Measurements from ENCODE around the gene CPA4.
A peak's percentile ranks its signal among the peaks of the same experiment; 100 is the strongest.

CPA4 gene

DNA sequence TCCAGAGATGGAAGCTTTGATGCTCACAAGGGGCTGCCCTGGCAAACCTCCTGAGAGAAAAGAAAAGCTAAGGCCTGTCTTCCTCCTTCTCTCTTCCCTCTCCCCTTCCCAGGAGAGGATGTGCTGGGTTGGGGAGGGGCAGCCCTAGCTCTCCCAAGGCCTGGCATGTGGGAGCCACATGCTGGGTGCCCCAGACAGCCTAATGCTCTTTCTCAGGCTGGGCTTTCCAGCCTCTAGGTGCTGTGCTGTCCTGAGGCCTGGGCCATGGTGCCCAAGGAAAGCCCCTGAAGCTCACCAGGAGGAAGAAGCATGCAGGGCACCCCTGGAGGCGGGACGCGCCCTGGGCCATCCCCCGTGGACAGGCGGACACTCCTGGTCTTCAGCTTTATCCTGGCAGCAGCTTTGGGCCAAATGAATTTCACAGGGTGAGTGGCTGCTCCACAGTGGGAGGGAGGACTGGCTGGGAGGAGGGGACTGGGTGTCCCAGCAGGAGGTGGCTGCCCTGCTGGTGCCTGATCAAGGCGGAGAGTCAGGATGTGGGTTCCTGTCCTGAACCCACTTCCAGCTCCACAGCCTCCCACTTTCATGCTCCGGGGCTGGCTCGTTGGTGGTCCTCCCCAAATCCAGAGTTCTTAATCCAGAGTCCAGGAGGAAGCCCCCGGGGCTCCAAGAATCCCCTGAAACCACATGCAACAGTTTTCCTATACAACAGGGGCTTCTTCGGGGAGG, 53.4 kb downstream of the CPA4 start:
- no peak for DNase-seq

DNA sequence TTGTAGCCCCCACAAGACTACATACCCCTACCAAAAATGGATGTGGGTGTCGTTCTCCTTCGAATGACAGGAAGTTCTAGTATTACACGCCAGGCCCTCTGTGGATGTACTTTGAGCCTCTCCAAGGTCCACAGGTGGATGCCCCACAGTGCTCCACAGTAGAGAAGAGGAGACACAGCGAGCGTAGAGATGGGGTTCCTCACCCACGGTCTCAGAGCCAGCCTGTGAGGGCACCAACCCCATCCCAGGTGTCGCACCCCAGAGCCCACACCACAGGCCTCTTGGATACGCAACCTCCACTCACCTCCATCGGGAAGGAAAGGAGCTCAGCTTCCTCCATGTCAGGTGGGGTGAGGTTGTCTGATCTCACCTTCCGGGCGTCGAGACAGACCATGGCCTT, 54.0 kb downstream of the CPA4 start:
- DNase-seq: no peak

DNA sequence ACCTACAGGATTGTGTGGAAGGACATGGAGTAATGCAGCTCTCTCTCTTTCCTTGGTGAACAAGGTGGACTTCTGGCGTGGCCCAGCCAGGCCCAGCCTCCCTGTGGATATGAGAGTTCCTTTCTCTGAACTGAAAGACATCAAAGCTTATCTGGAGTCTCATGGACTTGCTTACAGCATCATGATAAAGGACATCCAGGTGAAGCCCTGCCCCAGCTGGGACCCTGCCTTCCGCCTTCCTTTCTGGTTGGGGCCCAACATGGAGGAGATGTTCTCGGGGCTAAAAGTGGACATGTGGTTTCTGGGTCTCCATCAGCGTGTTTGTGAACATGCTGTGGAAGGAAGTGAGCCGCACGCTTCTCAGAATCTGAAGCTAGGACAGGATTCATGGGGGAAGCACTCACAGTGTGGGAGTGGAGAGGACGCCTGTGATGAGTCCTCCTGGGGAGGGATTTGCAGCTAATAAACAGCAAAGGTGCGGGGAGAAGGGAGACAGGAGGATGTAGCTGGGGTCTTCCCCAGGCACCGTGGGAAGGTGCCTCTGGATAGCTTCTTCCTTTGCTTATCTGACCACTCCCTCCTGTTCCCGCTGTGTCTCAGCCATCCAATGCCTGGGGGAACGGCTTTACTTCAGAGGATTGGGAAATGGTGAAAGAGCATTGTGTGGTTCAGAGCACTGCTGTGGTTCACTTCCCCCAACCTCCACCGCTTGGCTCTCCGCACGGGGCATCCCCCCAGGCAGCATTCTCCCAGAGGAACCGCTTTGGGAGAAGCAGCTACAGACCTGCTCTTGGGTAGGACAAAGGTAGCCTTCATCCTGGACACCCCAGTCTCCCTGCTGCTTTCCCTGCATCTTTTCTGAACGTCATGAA, 57.2 kb downstream of the CPA4 start:
- no peak for DNase-seq

DNA sequence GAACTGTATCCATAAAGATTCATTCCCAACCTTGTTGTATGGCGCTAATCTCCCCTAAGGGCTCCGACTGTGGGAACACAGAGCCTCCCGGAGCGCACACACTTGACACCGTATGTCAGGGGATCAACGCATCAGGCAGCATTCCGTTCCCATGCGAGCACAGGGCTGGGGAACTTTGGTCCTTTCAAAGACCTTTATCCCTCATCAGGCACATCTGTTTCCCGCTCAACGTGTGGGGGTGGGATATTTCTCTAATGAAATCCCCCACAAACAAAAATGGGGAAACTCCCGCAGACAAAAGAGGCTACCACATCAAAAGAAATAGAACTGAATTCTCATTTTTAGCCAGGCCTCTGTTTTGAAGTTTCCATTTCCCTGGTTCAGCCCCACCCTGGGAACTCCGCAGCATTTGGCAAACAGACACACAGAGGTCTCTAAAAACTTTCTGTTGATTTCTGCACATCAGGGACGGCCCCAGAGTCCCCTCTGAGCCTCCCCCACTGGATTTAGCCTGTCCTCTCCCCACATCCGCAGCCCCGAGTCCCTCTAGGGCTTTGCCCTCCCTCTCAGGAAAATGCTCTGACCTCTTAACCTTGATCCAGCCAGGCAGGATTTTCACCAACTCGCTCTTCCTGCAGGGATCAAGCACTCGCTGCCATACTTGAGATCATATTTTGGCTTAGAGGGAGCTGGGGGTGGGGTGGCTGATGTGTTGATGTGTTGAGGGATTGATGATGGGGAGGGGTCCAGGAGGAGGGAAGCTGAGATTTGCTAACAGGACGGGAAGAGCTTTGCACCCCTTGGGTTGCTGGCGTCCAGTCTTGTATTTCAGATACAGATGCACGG, 58.2 kb downstream of the CPA4 start:
- DNase-seq: peak; percentile 87

DNA sequence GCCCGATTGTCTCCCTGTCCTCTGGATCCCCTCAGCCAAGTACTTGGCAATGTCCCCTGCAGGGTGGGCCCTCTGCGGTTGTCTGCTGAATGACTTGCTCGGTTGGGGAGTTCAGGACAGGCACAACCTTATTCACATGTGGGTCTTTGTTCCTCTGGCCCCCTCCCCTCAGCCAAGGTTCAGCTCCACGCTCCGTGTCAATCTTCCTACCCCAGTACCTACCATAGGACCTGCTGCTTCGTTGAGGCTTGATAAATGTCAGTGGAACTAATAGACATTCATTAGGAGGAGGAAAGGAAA, 58.8 kb downstream of the CPA4 start:
- DNase-seq: no peak

DNA sequence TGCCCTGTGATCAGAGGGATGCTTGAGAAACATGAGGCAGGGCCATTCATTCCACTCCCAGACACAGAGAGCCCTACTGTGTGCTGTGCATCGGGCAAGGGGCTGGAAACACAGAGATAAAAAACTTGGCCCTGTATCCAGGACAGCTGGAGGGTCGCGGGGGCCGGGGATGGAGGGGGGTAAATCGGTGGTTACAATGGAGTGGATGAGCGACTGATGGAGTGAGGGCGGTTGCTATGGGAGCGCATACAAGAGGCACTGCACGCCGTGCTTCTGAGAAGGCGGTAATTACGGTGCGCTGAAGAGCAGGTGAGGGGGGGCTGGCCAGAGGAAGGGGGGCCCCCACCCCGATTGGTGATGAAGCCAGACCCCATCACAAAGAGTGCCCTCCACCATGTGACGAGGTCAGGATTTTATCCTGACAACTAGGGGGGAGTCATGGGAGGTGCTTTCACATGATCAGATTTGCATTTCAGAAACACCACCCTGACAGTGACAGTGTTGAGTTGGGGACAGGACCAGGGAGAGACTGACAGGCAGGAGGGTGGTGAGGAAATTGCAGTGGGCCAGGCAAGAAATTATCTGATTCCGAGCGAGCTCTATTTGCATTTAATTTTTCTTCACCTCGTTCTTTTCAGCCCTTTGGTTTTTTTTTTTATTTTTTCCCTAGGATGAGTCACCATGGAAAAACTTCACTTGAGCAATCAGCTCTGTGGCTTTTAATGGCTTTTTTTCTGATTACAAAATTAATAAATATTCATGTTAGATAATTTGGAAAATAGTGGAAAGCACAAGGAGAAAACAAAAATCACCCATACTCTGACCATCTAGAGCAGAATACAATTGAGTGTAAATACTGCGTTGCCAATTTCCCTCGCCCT, 59.5 kb downstream of the CPA4 start:
- DNase-seq: no peak

DNA sequence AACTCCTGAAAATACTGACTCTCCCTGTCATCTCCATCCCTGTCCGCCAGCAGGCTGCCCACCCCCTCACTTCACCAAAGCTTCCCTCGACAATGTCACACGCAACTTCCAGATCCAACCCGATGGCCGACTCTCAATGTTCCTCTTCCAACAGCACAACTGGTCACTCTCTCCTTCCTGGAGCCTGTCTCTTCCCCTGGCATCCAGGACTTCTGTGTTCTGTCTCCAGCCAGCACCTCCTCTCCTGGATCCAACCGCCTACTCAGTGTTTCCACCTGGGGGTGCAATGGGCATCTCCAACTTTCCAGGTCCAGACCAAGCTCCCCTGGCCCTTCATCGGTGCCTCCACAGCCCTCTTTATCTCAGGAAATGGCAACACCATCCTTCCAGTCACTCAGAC, 60.2 kb downstream of the CPA4 start:
- no peak for DNase-seq

DNA sequence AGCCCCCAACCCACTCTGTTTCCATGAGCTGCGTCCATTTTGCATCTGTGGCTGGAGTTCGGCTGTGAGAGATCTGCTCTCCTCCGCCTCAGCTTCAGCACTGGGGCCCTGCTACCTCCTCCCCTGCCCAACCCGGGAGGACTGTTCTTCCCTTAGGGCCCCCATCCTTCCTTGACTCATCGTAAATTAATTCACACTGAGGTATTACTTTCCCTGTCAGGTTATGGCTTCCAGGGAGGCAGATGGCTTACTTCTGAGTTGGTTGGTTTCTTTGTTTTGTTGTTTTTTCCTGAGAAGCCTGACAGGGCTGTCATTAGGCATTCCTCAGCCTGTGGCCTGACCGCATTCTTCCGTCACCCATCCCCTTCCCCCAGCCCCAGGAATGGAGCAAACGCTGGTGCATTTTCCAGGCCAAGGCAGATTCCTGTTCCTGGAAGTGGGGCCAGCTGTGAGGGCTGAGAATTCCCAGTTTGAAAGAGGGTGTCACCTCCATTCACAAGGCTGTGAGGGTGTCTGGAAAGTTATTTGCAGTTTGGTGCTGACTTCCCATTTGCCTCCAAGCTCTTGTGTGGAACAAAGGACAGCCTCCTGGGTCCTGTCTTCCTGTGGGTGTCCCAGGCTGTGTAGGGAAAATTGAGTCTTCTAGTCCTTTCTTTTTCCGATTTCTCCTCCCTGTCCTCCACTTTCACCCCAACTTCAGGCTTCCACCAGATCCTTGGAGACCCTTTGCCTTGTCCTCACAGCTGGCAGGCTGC, 63.3 kb downstream of the CPA4 start:
- peak; percentile 94 for DNase-seq

DNA sequence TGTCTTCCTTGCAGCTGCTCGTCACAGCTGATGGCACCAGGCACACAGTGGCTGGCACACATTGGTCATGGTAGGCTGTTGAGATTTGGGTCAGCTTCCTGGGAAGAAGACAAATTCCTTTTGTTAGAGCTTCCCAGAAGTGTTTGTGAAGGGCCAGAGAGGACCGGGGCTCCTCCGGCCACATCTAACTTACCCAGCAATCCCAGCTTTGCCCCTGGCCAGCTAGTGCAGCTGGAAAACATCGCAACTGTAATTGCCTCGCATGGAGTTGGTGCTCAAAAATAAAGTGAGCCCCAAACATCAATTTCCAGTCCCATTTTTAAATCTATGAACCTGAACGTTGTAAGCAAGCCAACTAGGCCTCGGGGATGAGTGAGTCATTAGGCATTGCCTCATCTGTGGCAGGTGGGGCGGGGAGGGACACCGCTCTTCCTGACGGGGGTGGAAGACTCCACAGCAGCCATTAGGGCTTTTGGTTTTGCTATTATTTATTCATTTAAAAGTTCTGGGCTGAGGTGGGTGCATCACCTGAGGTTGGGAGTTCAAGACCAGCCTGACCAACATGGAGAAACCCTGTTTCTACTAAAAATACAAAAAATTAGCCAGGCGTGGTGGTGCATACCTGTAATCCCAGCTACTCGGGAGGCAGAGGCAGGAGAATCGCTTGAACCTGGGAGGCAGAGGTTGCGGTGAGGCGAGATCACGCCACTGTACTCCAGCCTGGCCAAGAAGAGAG, 64.1 kb downstream of the CPA4 start:
- peak; percentile 86 for DNase-seq

DNA sequence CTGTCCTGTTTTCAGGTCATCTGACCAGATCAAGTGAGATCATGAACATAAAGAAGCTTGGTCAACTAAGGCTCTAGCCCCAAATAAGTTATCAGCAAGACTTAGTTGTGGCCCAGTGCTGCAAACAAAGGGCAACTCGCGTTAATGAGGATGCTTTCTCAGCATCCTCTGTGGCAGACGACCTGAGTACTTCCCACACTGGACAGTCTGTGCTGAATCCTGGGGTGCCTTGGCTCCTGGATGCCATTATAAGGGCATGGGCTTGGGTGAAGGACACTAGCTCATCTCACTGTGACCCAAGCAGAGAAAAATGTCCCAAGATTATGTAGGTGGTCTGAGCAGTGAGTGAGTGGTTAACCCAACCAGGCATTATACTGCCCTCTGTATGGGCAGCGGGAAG, 65.5 kb downstream of the CPA4 start:
- peak; percentile 11 for DNase-seq

DNA sequence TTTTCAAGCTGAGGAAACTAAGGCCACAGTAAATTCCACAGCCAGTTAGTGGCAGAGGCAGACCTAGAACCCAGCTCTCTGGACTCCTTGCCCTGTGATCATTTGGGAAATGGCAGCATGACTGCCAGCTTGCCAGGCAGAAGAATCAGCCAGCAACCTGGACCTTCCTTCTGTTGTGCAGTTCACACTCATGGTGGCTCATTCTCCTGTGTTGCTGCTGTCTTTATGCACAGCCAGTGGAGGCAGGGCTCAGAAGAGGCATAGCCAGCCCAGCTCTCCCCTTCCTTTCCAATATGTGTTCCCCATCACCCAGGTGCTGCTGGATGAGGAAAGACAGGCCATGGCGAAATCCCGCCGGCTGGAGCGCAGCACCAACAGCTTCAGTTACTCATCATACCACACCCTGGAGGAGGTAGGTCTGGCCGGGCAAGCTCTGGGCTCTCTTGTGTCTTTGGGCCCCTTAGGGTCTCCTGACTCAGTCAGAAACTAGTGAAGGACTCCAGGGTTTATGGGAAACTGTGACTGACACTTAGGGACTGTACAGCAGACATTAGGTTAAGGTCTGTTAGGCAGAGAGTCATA, 66.4 kb downstream of the CPA4 start:
- DNase-seq: peak; percentile 10

DNA sequence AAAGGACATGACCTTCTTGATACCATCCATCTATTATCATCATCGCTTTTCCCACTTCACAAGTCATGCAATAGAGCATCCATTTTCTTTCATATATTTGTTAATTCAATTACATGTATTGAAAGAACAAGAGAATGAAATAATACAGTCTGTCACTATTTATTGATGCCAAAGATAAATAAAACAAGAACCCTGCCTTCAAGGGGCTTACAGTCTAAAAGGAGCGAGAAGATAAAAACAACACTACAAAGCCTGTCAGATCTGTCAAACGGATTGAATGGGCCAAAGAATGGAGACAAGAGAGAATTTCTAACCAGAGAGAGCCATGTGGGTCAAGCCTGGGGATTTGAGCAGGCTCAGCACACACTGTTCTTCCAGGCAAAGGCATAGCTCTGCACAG, 67.6 kb downstream of the CPA4 start:
- DNase-seq: no peak

DNA sequence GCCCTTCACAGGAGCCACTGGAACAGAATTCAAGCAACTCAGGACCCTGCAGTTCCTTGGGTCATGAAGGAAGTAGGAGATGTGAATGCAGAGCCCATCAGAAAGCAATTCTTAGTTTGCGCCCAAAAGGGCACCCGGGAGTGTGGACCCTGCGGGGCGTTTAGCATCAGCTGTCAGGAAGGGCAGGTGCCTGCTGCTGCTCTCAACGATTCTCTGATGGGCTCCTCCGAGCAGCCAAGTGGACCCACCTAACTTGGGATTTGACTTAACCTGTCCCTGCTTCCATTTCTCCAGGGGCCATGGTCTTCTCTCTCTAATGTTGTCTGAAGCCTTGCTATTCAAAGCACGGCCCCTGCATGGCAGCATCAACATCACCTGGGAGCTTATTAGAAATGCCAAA, 68.7 kb downstream of the CPA4 start:
- DNase-seq: no peak

DNA sequence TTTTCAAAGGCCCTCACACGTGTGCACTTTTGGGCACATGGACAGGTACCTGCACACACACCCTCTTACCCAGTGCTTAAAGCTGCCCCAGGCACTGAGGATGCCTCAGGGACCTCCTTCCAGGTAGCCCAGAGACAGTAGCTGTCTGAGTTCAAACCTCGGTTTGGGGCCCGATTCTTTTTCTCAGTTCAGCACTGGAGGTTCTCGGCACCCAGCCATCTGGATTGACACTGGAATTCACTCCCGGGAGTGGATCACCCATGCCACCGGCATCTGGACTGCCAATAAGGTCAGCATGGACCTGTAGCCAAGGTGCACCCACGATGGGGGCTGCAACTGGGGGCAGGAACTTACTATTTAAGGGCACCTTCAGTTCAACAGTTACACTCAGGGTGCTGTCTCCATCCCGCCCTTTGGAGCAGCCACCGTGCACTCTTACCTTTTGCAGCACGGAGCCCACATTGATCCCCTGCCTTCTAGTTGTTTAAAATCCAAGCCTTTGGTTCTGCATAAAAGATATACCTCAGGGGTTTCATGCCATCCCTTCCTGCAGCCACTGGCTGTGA, 69.4 kb downstream of the CPA4 start:
- DNase-seq: no peak

DNA sequence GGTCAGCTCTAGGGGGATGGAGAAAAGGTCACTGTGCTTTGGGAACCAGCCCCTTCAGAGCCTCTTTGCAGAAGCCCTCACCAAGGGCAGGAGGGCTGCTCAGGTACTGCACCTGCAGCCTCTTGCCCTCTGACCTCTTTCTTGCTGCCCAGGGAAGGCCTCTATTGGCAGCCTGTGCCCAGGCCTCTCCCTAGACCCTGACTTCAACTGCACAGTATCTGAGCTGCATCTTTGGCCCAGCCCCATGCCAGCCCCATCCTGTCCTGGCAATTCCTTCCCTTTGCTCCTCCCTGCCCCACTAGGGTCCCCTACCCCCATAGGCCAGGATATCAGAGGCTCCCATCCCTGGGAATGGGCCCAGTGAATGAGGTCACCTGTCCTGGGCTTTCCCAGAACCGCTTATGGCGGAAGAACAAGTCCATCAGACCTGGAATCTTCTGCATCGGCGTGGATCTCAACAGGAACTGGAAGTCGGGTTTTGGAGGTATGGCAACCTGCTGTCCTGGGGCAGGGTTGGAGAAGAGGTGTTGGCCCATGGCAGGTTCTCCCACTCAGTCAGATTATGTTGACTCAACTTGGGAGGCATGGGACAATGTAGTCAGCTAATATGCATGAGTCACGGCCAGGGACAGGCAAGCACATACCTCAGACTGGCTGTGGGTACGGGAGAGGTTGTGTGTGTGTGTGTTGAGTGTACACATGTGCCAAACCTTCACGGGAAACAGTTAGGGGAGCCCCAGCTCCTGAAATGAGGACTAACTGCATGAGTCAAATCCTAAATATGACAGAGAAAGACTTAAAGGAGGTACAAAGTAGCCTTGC, 70.3 kb downstream of the CPA4 start:
- DNase-seq: no peak

DNA sequence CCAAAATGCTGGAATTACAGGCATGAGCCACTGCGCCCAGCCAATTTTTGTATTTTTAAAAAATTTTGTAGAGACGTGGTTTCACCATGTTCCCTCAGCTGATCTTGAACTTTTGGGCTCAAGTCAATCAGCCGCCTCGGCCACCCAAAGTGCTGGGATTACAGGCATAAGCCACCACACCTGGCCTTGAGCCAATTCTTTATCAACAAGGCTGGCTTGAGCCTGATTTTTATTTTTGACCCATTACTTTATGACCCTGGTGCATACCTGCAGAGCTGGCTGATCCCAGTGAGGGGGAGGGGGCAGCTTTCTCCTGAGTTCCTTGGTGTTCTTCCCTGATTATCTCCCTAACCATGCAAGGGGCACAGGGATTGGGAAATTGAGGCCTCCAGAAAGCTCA, 71.5 kb downstream of the CPA4 start:
- no peak for DNase-seq

DNA sequence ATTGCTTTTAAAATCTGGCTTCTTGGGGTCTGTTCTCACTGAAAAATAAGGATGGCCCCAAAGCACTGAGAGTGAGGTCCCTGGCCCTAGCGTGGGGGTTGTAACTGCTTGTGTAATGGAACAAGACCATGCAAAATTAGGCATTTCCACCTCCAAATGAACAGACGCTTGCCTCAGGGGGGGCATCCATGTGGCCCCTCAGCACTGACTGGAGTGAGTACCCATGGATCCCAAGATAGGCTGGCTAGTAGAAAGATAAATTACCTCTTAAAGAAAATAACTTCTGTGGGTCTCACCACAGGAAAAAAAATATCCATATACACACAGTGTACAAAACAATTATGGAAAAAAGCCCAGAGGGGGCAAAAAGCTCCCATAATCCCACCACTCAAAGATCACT, 72.1 kb downstream of the CPA4 start:
- no peak for DNase-seq

DNA sequence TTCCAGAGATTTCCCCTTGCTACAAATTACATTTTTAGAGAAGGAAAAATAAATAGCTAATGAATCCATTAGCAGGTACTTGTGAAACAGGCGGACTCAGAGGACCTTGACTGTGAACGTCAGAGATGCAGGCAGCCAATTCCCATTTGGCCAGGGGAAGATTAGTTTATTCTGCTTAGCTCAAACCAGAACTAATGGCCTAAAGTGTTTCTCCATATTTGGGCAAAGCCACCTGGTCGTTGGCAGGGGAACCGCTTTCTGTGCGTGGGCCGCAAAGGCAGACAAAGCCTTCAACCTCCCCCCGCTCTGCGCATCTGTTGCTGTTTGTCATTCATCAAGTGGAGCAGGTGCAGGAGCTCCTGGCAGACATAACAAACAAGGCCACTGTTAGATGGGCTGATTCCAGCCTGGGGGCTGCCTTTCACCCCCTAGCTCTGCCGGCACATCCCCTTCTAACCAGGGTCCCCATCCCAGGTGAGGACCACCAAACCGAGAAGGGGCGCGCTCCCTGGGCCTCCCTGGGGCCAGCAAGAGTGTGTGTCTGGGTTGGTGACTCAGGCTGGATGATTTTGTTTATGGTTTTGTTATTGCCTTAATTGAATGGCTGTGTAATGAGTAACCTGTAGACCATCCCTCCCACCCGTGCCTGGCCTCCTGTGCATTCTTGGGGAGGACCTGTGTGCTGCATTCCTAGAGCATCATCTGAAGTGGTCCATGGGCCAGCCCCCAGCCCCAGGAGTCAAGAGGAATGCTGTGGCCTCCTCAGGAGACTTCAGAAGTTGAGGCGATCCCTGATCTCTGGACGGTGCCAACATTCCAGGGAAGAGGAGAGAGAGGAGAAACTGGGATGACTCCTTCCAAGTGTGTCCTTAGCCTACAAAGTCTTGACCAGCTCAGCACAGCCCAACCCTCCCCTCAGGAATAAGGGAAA, 72.8 kb downstream of the CPA4 start:
- DNase-seq: peak; percentile 92
